ENCODE measurements around the gene LIX1. TPM values are rescaled to one million over a fixed set of nuclear protein-coding genes. Genes with fewer than 3 reads are reported as not detected.
"Not testable (repeated sequence)": the region's sequence is repeated elsewhere in the genome, so short reads cannot be mapped to it uniquely, and the experiment has no call there.

The LIX1 gene
- polyA plus RNA-seq, 2 of the 4 experiments (the other 2 are of a cell fraction), result not detected

DNA sequence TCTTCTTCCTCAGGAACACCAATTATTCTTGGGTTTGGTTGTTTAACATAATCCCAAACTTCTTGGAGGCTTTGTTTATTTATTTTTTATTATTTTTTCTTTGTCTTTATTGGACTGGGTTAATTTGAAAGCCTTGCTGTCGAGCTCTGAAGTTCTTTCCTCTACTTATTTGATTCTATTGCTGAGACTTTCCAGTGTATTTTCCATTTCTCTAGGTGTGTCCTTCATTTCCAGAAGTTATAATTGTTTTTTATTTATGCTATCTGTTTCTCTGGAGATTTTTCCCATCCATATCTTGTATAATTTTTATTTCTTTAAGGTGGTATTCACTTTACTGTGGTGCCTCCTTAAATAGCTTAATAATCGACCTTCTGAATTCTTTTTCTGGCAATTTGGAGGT is 49.5 kb upstream of the LIX1 start:
- no peak for DNase-seq (ENCODE audit: low read depth in 1 of 2, low spot score in 1 of 2)
- Histone ChIP-seq H3K4me2 (no peak overlapping the region), H3K27ac (no peak overlapping the region), H3K9me3 (no peaks in the 10 kb centered on the region), H3K4me1 (no peaks in the 10 kb centered on the region), H3K4me3 (no peak overlapping the region)
- 5% methylated on average over 2 of the region's 2 CpGs for WGBS (ENCODE audit: missing lambda C conversion rate)
- CTCF ChIA-PET, result interaction anchor here (1.5 kb wide), 1 partner anchor 39 kb away, joined by 3 read pairs; no protein-coding TSS in a partner anchor
- POLR2A ChIA-PET, result no interaction called here
- no peak for TF ChIP-seq CHD4 (IDR thresholded peaks at IDR 0.05; ENCODE audit: borderline replicate concordance)
- TF ChIP-seq, protein P1, sequence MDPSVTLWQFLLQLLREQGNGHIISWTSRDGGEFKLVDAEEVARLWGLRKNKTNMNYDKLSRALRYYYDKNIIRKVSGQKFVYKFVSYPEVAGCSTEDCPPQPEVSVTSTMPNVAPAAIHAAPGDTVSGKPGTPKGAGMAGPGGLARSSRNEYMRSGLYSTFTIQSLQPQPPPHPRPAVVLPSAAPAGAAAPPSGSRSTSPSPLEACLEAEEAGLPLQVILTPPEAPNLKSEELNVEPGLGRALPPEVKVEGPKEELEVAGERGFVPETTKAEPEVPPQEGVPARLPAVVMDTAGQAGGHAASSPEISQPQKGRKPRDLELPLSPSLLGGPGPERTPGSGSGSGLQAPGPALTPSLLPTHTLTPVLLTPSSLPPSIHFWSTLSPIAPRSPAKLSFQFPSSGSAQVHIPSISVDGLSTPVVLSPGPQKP (IDR thresholded peaks at IDR 0.05; ENCODE audit: low read depth, low read length), result no peak
- no peak for TF ChIP-seq HDAC2 (IDR thresholded peaks at IDR 0.05)
- no peak for TF ChIP-seq RAD21 (conservative IDR thresholded peaks at IDR 0.05 in 1 of 2, IDR thresholded peaks at IDR 0.05 in 1 of 2)
- TF ChIP-seq EHMT2 (IDR thresholded peaks at IDR 0.05; ENCODE audit: low read depth), result no peak
- TF ChIP-seq JUN (IDR thresholded peaks at IDR 0.05), result no peak
- TF ChIP-seq FOSL2 (IDR thresholded peaks at IDR 0.05), result no peak
- no peak for TF ChIP-seq FOSL2 (CRISPR knock-in tag; IDR thresholded peaks at IDR 0.05)
- TF ChIP-seq NPAS2 (CRISPR knock-in tag; IDR thresholded peaks at IDR 0.05; ENCODE audit: borderline replicate concordance), result no peak
- TF ChIP-seq ESRRA (IDR thresholded peaks at IDR 0.05; ENCODE audit: borderline replicate concordance, low read length), result no peak
- TF ChIP-seq RNF2 (IDR thresholded peaks at IDR 0.05; ENCODE audit: borderline replicate concordance, low read depth), result no peak
- TF ChIP-seq, protein P2, sequence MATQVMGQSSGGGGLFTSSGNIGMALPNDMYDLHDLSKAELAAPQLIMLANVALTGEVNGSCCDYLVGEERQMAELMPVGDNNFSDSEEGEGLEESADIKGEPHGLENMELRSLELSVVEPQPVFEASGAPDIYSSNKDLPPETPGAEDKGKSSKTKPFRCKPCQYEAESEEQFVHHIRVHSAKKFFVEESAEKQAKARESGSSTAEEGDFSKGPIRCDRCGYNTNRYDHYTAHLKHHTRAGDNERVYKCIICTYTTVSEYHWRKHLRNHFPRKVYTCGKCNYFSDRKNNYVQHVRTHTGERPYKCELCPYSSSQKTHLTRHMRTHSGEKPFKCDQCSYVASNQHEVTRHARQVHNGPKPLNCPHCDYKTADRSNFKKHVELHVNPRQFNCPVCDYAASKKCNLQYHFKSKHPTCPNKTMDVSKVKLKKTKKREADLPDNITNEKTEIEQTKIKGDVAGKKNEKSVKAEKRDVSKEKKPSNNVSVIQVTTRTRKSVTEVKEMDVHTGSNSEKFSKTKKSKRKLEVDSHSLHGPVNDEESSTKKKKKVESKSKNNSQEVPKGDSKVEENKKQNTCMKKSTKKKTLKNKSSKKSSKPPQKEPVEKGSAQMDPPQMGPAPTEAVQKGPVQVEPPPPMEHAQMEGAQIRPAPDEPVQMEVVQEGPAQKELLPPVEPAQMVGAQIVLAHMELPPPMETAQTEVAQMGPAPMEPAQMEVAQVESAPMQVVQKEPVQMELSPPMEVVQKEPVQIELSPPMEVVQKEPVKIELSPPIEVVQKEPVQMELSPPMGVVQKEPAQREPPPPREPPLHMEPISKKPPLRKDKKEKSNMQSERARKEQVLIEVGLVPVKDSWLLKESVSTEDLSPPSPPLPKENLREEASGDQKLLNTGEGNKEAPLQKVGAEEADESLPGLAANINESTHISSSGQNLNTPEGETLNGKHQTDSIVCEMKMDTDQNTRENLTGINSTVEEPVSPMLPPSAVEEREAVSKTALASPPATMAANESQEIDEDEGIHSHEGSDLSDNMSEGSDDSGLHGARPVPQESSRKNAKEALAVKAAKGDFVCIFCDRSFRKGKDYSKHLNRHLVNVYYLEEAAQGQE (IDR thresholded peaks at IDR 0.05), result no peak
- TF ChIP-seq, protein P3, sequence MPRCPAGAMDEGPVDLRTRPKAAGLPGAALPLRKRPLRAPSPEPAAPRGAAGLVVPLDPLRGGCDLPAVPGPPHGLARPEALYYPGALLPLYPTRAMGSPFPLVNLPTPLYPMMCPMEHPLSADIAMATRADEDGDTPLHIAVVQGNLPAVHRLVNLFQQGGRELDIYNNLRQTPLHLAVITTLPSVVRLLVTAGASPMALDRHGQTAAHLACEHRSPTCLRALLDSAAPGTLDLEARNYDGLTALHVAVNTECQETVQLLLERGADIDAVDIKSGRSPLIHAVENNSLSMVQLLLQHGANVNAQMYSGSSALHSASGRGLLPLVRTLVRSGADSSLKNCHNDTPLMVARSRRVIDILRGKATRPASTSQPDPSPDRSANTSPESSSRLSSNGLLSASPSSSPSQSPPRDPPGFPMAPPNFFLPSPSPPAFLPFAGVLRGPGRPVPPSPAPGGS (IDR thresholded peaks at IDR 0.05), result no peak
- TF ChIP-seq RARB (CRISPR knock-in tag; IDR thresholded peaks at IDR 0.05), result no peak
- no peak for TF ChIP-seq ZFP36 (IDR thresholded peaks at IDR 0.05; ENCODE audit: borderline replicate concordance, partially characterized antibody)
- no peak for TF ChIP-seq HOXB5 (CRISPR knock-in tag; IDR thresholded peaks at IDR 0.05)
- no peak for FAIRE-seq
- no peak for ATAC-seq

DNA sequence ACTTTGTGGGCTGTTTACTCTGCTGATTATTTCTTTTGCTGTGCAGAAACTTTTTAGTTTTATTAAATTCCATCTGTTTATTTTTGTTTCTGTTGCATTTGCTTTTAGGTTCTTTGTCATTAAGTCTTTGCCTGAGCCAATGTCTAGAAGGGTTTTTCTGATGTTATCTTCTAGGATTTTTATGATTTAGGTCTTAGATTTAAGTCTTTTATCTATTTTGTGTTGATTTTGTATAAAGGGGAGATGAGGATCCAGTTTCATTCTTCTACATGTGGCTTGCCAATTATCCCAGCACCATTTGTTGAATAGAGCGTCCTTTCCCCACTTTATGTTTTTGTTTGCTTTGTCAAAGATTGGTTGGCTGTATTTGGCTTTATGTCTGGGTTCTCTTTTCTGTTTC is 47.1 kb upstream of the LIX1 start:
- whole genome bisulfite sequencing (ENCODE audit: missing lambda C conversion rate), result 33% methylated on average over 1 of the region's 1 CpG
- H3K9me3 ChIP-seq; DNase-seq (ENCODE audit: low read depth in 1 of 2, low spot score in 1 of 2); CTCF ChIA-PET; POLR2A ChIA-PET; ATAC-seq; H3K27ac ChIP-seq; FAIRE-seq; H3K4me2 ChIP-seq; H3K4me3 ChIP-seq; H3K4me1 ChIP-seq: not testable (repeated sequence)

DNA sequence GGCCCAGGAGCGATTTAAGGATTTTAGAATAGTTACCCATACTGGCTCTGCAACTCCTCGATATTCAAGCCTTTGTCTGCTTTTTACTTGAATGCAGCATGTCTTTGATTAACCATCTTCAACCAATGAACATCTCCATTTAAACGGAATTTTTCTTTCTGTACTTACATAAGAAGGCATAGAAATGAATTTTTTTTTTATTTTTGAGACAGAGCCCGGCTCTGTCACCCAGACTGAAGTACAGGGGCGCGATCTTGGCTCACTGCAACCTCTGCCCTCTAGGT is 41.5 kb upstream of the LIX1 start:
- WGBS (ENCODE audit: missing lambda C conversion rate), result 40% methylated on average over 6 of the region's 6 CpGs
- CTCF ChIA-PET, result interaction anchor here (1.4 kb wide), 1 partner anchor 16 kb away, joined by 4 read pairs; no protein-coding TSS in a partner anchor
- Histone ChIP-seq H3K4me1 (peaks cover 9% of the 10 kb centered on the region; the same call in 1 of the 3 replicates), H3K27ac (peak overlapping the region; percentile 88 to 92), H3K9me3 (no peaks in the 10 kb centered on the region; the same call in 2 of the 3 replicates), H3K4me2 (peak overlapping the region; percentile 92), H3K4me3 (peak overlapping the region; percentile 70)
- no peak for FAIRE-seq
- DNase-seq (ENCODE audit: low read depth in 1 of 2, low spot score in 1 of 2), result no peak
- 0 out of 2 replicates have a peak, but pooled peaks have one; percentile 73 for TF ChIP-seq HOXB5 (CRISPR knock-in tag; IDR thresholded peaks at IDR 0.05)
- no peak for TF ChIP-seq ZC3H11A (IDR thresholded peaks at IDR 0.05)
- TF ChIP-seq, protein P4, sequence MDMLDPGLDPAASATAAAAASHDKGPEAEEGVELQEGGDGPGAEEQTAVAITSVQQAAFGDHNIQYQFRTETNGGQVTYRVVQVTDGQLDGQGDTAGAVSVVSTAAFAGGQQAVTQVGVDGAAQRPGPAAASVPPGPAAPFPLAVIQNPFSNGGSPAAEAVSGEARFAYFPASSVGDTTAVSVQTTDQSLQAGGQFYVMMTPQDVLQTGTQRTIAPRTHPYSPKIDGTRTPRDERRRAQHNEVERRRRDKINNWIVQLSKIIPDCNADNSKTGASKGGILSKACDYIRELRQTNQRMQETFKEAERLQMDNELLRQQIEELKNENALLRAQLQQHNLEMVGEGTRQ (IDR thresholded peaks at IDR 0.05), result no peak
- peak; percentile 79; the same call in 1 of the 2 replicates for TF ChIP-seq HOXB13 (CRISPR knock-in tag; IDR thresholded peaks at IDR 0.05; ENCODE audit: low read depth)
- TF ChIP-seq HDAC2 (IDR thresholded peaks at IDR 0.05), result 0 out of 2 replicates have a peak, but pooled peaks have one; percentile 67
- TF ChIP-seq TFCP2L1 (CRISPR knock-in tag; IDR thresholded peaks at IDR 0.05), result peak; percentile 42; the same call in 1 of the 2 replicates
- TF ChIP-seq, protein P5, sequence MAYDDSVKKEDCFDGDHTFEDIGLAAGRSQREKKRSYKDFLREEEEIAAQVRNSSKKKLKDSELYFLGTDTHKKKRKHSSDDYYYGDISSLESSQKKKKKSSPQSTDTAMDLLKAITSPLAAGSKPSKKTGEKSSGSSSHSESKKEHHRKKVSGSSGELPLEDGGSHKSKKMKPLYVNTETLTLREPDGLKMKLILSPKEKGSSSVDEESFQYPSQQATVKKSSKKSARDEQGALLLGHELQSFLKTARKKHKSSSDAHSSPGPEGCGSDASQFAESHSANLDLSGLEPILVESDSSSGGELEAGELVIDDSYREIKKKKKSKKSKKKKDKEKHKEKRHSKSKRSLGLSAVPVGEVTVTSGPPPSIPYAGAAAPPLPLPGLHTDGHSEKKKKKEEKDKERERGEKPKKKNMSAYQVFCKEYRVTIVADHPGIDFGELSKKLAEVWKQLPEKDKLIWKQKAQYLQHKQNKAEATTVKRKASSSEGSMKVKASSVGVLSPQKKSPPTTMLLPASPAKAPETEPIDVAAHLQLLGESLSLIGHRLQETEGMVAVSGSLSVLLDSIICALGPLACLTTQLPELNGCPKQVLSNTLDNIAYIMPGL (CRISPR knock-in tag; IDR thresholded peaks at IDR 0.05; ENCODE audit: borderline replicate concordance), result no peak
- TF ChIP-seq PHF8 (IDR thresholded peaks at IDR 0.05; ENCODE audit: borderline replicate concordance, low read depth), result peak; percentile 42; the same call in 1 of the 2 replicates
- no peak for TF ChIP-seq BHLHE40 (IDR thresholded peaks at IDR 0.05; ENCODE audit: low read depth, low read length)
- TF ChIP-seq RNF2 (IDR thresholded peaks at IDR 0.05; ENCODE audit: borderline replicate concordance, low read depth), result peak; percentile 90; the same call in 1 of the 2 replicates
- POLR2A ChIA-PET, result interaction anchor here (0.9 to 1.0 kb wide), 3 partner anchors 9 to 250 kb away, joined by 3 to 5 read pairs (median 3); partner anchors contain the start of gene LNPEP
- no peak for ATAC-seq
